Epithelial cell of proximal tubule (primary cell): ENCODE measurements around the gene ANAPC1. TPM values are rescaled to one million over a fixed set of nuclear protein-coding genes. Genes with fewer than 3 reads are reported as not detected.

Experiments
- DNase-seq: peaks from one replicate; pipeline ENCODE4 v3.0.0-alpha.2; 2011; ENCODE audit warnings: low read depth
- H3K4me3 ChIP-seq: 2 replicates; pipeline ENCODE4 v1.5.1; 2011; ENCODE audit warnings: low read depth, mild to moderate bottlenecking, low read length
- CTCF ChIP-seq: conservative IDR thresholded peaks from 2 replicates; pipeline ENCODE4 v1.5.1; 2012; ENCODE audit warnings: low read depth, mild to moderate bottlenecking, low read length
- total RNA-seq: library from RNA; depleted of rRNA; stranded (reverse); fragments of >200 nt; gene quantifications from 2 replicates; pipeline ENCODE4 v1.2.3, GENCODE V29; 2015

Gene ANAPC1
- total RNA-seq, 1 donor from 2014 or later, result 49.2 TPM

- no peak for DNase-seq
- no peak overlapping the region for H3K4me3 ChIP-seq
- TF ChIP-seq CTCF, result no peak
These were observed 20.0 kb upstream of the ANAPC1 start for GRCh38 chr2:111903930-111904439.

- no peak for DNase-seq
- H3K4me3 ChIP-seq, result no peak overlapping the region
- TF ChIP-seq CTCF, result no peak
These were observed 19.5 kb upstream of the ANAPC1 start for GRCh38 chr2:111903516-111903915.

- DNase-seq, result no peak
- peak; percentile 62 for TF ChIP-seq CTCF
- H3K4me3 ChIP-seq, result no peak overlapping the region
These were observed 16.9 kb upstream of the ANAPC1 start for GRCh38 chr2:111900859-111901258.

GRCh38 chr2:111898703-111899514 lies 14.9 kb upstream of the ANAPC1 start:
- H3K4me3 ChIP-seq, result peak overlapping the region; percentile 86
- no peak for TF ChIP-seq CTCF
- no peak for DNase-seq

GRCh38 chr2:111897924-111898702 lies 14.1 kb upstream of the ANAPC1 start, which contains the start of gene MERTK:
Gene MERTK (plus strand): TSS chr2:111898607. CDS start chr2:111898736, 129 bp downstream.
- TF ChIP-seq CTCF, result peak; percentile 67
- DNase-seq, result no peak
- H3K4me3 ChIP-seq, result peak within 1 kb of the TSS; percentile 86

GRCh38 chr2:111897630-111897923 lies 13.6 kb upstream of the ANAPC1 start:
- DNase-seq, result no peak
- no peak for TF ChIP-seq CTCF
- H3K4me3 ChIP-seq, result peak overlapping the region; percentile 86

- no peak overlapping the region for H3K4me3 ChIP-seq
- TF ChIP-seq CTCF, result no peak
- DNase-seq, result no peak
These were observed 12.6 kb upstream of the ANAPC1 start for GRCh38 chr2:111896576-111896975.
